Measurements from ENCODE around the gene HACD1.

Gene HACD1

GRCh38 chr10:17657103-17657500 is 39.9 kb upstream of the HACD1 start:
- Histone ChIP-seq H2BK15ac (ENCODE audit: low read depth, poor library complexity, severe bottlenecking) (no peak overlapping the region), H3K36me3 (ENCODE audit: control insufficient read depth in 1 of 2, insufficient read depth in 2 of 2, low read depth in 1 of 2, low read length in 2 of 2) (peaks cover 4 to 24% of the 10 kb centered on the region in 2 experiments), H3K9ac (ENCODE audit: low read length) (no peak overlapping the region), H4K8ac (ENCODE audit: low read length) (no peak overlapping the region), H3K23ac (ENCODE audit: low read length in 2 of 2) (no peak overlapping the region), H3K4ac (ENCODE audit: low read depth in 1 of 2, low read length in 2 of 2) (no peak overlapping the region), H2AFZ (ENCODE audit: low read depth, low read length) (no peak overlapping the region), H2BK5ac (ENCODE audit: low read depth, low read length, poor library complexity, severe bottlenecking) (no peak overlapping the region), H3K18ac (ENCODE audit: low read depth in 1 of 2, low read length in 2 of 2) (no peak overlapping the region), H3K27ac (ENCODE audit: low read length, poor library complexity, severe bottlenecking) (no peak overlapping the region), H3K4me1 (ENCODE audit: control insufficient read depth, insufficient read depth, low read depth, low read length) (peaks cover 2% of the 10 kb centered on the region), H2BK120ac (ENCODE audit: low read depth, low read length) (no peak overlapping the region), H2AK5ac (ENCODE audit: low read length, severe bottlenecking) (no peak overlapping the region), H3K14ac (ENCODE audit: low read length in 2 of 2) (no peak overlapping the region), H3K79me1 (replicated peaks; ENCODE audit: low read length, poor library complexity, severe bottlenecking) (peaks cover 7% of the 10 kb centered on the region), H3K27me3 (ENCODE audit: control insufficient read depth in 1 of 2, insufficient read depth in 1 of 2, low read length in 2 of 2) (no peaks in the 10 kb centered on the region), H3K4me2 (ENCODE audit: low read length, poor library complexity, severe bottlenecking) (no peak overlapping the region), H4K91ac (ENCODE audit: low read length) (no peak overlapping the region), H2BK12ac (ENCODE audit: low read length in 2 of 2) (no peak overlapping the region), H3K4me3 (ENCODE audit: insufficient read depth in 1 of 2, low read depth in 1 of 2, low read length in 2 of 2) (no peak overlapping the region), H3K9me3 (ENCODE audit: control insufficient read depth, low read length) (no peaks in the 10 kb centered on the region)
- 100% methylated on average over 1 of the region's 1 CpG for WGBS
- no peak for DNase-seq

DNA sequence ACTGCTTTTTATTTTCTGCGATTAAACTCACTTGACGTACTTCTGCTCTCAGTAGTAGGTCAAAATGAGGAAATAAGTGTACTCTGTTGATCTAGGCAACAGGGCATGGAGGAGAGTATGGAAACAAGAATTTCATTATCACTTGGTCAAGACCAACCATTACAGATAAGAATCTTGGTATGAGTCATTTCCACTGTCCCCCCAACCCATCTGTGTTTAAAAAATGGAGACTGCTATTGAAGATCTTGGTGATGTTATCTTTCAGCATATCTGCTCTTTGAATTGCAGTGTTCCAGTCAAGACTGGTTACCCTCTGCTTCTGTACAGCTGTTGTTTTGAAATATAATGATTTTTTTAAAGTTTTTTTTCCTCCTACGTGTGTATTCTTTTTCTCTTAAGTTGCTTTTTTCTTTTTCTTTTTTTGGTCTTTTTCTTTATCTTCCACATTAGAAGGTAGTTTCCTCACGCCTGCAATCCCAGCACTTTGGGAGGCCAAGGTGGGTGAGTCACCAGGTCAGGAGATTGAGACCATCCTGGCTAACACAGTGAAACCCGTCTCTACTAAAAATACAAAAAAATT is 38.5 kb upstream of the HACD1 start:
- H3K4ac ChIP-seq (ENCODE audit: low read depth in 1 of 2, low read length in 2 of 2): no peak overlapping the region
- H4K8ac ChIP-seq (ENCODE audit: low read length): no peak overlapping the region
- H3K23ac ChIP-seq (ENCODE audit: low read length in 2 of 2): no peak overlapping the region
- H2BK120ac ChIP-seq (ENCODE audit: low read depth, low read length): no peak overlapping the region
- H2BK15ac ChIP-seq (ENCODE audit: low read depth, poor library complexity, severe bottlenecking): no peak overlapping the region
- WGBS: 54% methylated on average over 3 of the region's 5 CpGs
- H2BK5ac ChIP-seq (ENCODE audit: low read depth, low read length, poor library complexity, severe bottlenecking): no peak overlapping the region
- H3K9ac ChIP-seq (ENCODE audit: low read length): no peak overlapping the region
- H3K18ac ChIP-seq (ENCODE audit: low read depth in 1 of 2, low read length in 2 of 2): no peak overlapping the region
- H3K79me1 ChIP-seq (replicated peaks; ENCODE audit: low read length, poor library complexity, severe bottlenecking): peaks cover 7% of the 10 kb centered on the region
- peak; percentile 65 for DNase-seq
- no peaks in the 10 kb centered on the region for H3K9me3 ChIP-seq (ENCODE audit: control insufficient read depth, low read length)
- H3K4me1 ChIP-seq (ENCODE audit: control insufficient read depth, insufficient read depth, low read depth, low read length): peaks cover 2% of the 10 kb centered on the region
- H4K91ac ChIP-seq (ENCODE audit: low read length): no peak overlapping the region
- H2BK12ac ChIP-seq (ENCODE audit: low read length in 2 of 2): no peak overlapping the region
- H3K4me2 ChIP-seq (ENCODE audit: low read length, poor library complexity, severe bottlenecking): no peak overlapping the region
- no peak overlapping the region for H3K14ac ChIP-seq (ENCODE audit: low read length in 2 of 2)
- H2AFZ ChIP-seq (ENCODE audit: low read depth, low read length): no peak overlapping the region
- no peaks in the 10 kb centered on the region for H3K27me3 ChIP-seq (ENCODE audit: control insufficient read depth in 1 of 2, insufficient read depth in 1 of 2, low read length in 2 of 2)
- no peak overlapping the region for H2AK5ac ChIP-seq (ENCODE audit: low read length, severe bottlenecking)
- peaks cover 4 to 11% of the 10 kb centered on the region in 2 experiments for H3K36me3 ChIP-seq (ENCODE audit: control insufficient read depth in 1 of 2, insufficient read depth in 2 of 2, low read depth in 1 of 2, low read length in 2 of 2)
- H3K4me3 ChIP-seq (ENCODE audit: insufficient read depth in 1 of 2, low read depth in 1 of 2, low read length in 2 of 2): no peak overlapping the region
- H3K27ac ChIP-seq (ENCODE audit: low read length, poor library complexity, severe bottlenecking): no peak overlapping the region

DNA sequence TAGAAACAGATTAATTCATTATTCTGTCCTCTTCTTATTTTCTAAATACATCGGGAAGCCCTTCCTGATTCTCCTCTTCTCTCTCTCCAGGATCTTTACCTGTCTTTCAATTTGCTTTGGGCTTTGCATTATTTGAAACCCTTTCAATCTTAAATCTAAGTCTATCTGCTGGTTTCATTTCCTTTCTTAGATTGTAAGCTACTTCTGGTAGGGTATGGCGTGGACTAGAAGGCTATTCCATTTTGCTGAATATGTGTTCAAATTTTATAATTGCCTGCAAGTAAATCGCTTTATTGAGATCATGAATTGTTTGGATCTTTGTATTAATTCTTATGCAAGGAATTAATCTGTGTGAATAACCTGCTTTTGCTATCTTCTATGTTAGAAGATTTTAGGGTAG is 37.8 kb upstream of the HACD1 start:
- Histone ChIP-seq H3K18ac (ENCODE audit: low read depth in 1 of 2, low read length in 2 of 2) (no peak overlapping the region), H2BK120ac (ENCODE audit: low read depth, low read length) (no peak overlapping the region), H3K4me1 (ENCODE audit: control insufficient read depth, insufficient read depth, low read depth, low read length) (peaks cover 2% of the 10 kb centered on the region), H2BK5ac (ENCODE audit: low read depth, low read length, poor library complexity, severe bottlenecking) (no peak overlapping the region), H2BK15ac (ENCODE audit: low read depth, poor library complexity, severe bottlenecking) (no peak overlapping the region), H3K23ac (ENCODE audit: low read length in 2 of 2) (no peak overlapping the region), H2AK5ac (ENCODE audit: low read length, severe bottlenecking) (no peak overlapping the region), H3K4ac (ENCODE audit: low read depth in 1 of 2, low read length in 2 of 2) (no peak overlapping the region), H3K79me1 (replicated peaks; ENCODE audit: low read length, poor library complexity, severe bottlenecking) (peaks cover 4% of the 10 kb centered on the region), H3K9me3 (ENCODE audit: control insufficient read depth, low read length) (no peaks in the 10 kb centered on the region), H4K91ac (ENCODE audit: low read length) (no peak overlapping the region), H3K27ac (ENCODE audit: low read length, poor library complexity, severe bottlenecking) (no peak overlapping the region), H3K4me3 (ENCODE audit: insufficient read depth in 1 of 2, low read depth in 1 of 2, low read length in 2 of 2) (no peak overlapping the region), H3K27me3 (ENCODE audit: control insufficient read depth in 1 of 2, insufficient read depth in 1 of 2, low read length in 2 of 2) (no peaks in the 10 kb centered on the region), H3K4me2 (ENCODE audit: low read length, poor library complexity, severe bottlenecking) (no peak overlapping the region), H3K36me3 (ENCODE audit: control insufficient read depth in 1 of 2, insufficient read depth in 2 of 2, low read depth in 1 of 2, low read length in 2 of 2) (peaks cover 4 to 7% of the 10 kb centered on the region in 2 experiments), H3K14ac (ENCODE audit: low read length in 2 of 2) (no peak overlapping the region), H4K8ac (ENCODE audit: low read length) (no peak overlapping the region), H2BK12ac (ENCODE audit: low read length in 2 of 2) (no peak overlapping the region), H3K9ac (ENCODE audit: low read length) (no peak overlapping the region), H2AFZ (ENCODE audit: low read depth, low read length) (no peak overlapping the region)
- WGBS: 99% methylated on average over 3 of the region's 3 CpGs
- no peak for DNase-seq

DNA sequence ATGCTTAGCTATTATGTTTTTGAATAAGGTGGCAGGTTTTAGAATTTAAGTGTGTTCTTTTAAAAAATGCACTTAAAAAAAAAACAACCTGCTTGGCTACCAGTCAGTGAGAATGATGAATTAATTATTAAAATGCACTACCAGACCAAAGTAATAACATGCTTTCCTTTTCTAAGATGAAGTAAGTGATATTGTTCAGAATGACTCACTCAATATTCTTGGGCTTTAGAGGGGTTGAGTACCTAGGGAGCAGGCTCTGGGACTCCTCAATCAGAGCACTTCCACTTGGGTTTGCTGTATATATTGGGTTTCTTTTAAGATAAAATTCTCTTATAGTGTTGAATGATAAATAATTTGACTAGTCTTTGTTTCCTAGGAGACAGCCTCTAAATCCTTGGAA is 35.4 kb upstream of the HACD1 start:
- Histone ChIP-seq H3K9me3 (ENCODE audit: control insufficient read depth, low read length) (no peaks in the 10 kb centered on the region), H2BK15ac (ENCODE audit: low read depth, poor library complexity, severe bottlenecking) (no peak overlapping the region), H3K9ac (ENCODE audit: low read length) (peak overlapping the region; percentile 34), H3K4me2 (ENCODE audit: low read length, poor library complexity, severe bottlenecking) (no peak overlapping the region), H4K8ac (ENCODE audit: low read length) (no peak overlapping the region), H4K91ac (ENCODE audit: low read length) (no peak overlapping the region), H3K27me3 (ENCODE audit: control insufficient read depth in 1 of 2, insufficient read depth in 1 of 2, low read length in 2 of 2) (no peaks in the 10 kb centered on the region), H3K4ac (ENCODE audit: low read depth in 1 of 2, low read length in 2 of 2) (no peak overlapping the region), H3K23ac (ENCODE audit: low read length in 2 of 2) (no peak overlapping the region), H2BK12ac (ENCODE audit: low read length in 2 of 2) (no peak overlapping the region), H2AK5ac (ENCODE audit: low read length, severe bottlenecking) (no peak overlapping the region), H2AFZ (ENCODE audit: low read depth, low read length) (no peak overlapping the region), H3K18ac (ENCODE audit: low read depth in 1 of 2, low read length in 2 of 2) (no peak overlapping the region), H2BK5ac (ENCODE audit: low read depth, low read length, poor library complexity, severe bottlenecking) (no peak overlapping the region), H3K36me3 (ENCODE audit: control insufficient read depth in 1 of 2, insufficient read depth in 2 of 2, low read depth in 1 of 2, low read length in 2 of 2) (peaks cover 4 to 11% of the 10 kb centered on the region in 2 experiments), H3K79me1 (replicated peaks; ENCODE audit: low read length, poor library complexity, severe bottlenecking) (peaks cover 2% of the 10 kb centered on the region), H3K27ac (ENCODE audit: low read length, poor library complexity, severe bottlenecking) (no peak overlapping the region), H3K4me1 (ENCODE audit: control insufficient read depth, insufficient read depth, low read depth, low read length) (peaks cover 2% of the 10 kb centered on the region), H3K4me3 (ENCODE audit: insufficient read depth in 1 of 2, low read depth in 1 of 2, low read length in 2 of 2) (no peak overlapping the region), H3K14ac (ENCODE audit: low read length in 2 of 2) (no peak overlapping the region), H2BK120ac (ENCODE audit: low read depth, low read length) (no peak overlapping the region)
- DNase-seq: no peak

All from mesenchymal stem cell (in vitro differentiated cells and primary cell).